Kidney epithelial cell (primary cell): ENCODE measurements around the gene SPRED2. TPM values are rescaled to one million over a fixed set of nuclear protein-coding genes. Genes with fewer than 3 reads are reported as not detected.

ENCODE experiments used
- DNase-seq: peaks from one replicate; pipeline ENCODE4 v3.0.0-alpha.2; 2010; ENCODE audit warnings: low read depth
- H3K27me3 ChIP-seq: 2 replicates; pipeline ENCODE4 v1.6.0; 2011; ENCODE audit warnings: low read length; ENCODE audit not compliant: control insufficient read depth, insufficient read depth
- H3K36me3 ChIP-seq: 2 replicates; pipeline ENCODE4 v1.5.1; 2011; ENCODE audit warnings: low read length; ENCODE audit not compliant: control insufficient read depth, insufficient read depth
- H3K4me3 ChIP-seq: 2 replicates; pipeline ENCODE4 v1.5.1; 2011; ENCODE audit warnings: low read depth, mild to moderate bottlenecking, control low read depth, low read length
- total RNA-seq: library from RNA; depleted of rRNA; stranded (reverse); fragments of >200 nt; gene quantifications from 2 replicates; pipeline ENCODE4 v1.2.3, GENCODE V29; 2015
- TF ChIP-seq, protein P1 (sequence below): IDR thresholded peaks from 2 replicates; pipeline ENCODE4 v1.5.1; 2011; ENCODE audit warnings: mild to moderate bottlenecking, moderate library complexity, low read length, control low read depth, inconsistent platforms; ENCODE audit not compliant: insufficient read depth, poor library complexity, severe bottlenecking

The SPRED2 gene
- total RNA-seq, 1 donor from 2014 or later: 18.4 TPM

GRCh38 chr2:65357959-65358294, 74.5 kb downstream of the SPRED2 start:
- H3K4me3 ChIP-seq: no peak overlapping the region
- no peaks in the 10 kb centered on the region for H3K36me3 ChIP-seq
- no peaks in the 10 kb centered on the region for H3K27me3 ChIP-seq
- DNase-seq: no peak
- TF ChIP-seq, protein P1, sequence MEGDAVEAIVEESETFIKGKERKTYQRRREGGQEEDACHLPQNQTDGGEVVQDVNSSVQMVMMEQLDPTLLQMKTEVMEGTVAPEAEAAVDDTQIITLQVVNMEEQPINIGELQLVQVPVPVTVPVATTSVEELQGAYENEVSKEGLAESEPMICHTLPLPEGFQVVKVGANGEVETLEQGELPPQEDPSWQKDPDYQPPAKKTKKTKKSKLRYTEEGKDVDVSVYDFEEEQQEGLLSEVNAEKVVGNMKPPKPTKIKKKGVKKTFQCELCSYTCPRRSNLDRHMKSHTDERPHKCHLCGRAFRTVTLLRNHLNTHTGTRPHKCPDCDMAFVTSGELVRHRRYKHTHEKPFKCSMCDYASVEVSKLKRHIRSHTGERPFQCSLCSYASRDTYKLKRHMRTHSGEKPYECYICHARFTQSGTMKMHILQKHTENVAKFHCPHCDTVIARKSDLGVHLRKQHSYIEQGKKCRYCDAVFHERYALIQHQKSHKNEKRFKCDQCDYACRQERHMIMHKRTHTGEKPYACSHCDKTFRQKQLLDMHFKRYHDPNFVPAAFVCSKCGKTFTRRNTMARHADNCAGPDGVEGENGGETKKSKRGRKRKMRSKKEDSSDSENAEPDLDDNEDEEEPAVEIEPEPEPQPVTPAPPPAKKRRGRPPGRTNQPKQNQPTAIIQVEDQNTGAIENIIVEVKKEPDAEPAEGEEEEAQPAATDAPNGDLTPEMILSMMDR: no peak

DNA sequence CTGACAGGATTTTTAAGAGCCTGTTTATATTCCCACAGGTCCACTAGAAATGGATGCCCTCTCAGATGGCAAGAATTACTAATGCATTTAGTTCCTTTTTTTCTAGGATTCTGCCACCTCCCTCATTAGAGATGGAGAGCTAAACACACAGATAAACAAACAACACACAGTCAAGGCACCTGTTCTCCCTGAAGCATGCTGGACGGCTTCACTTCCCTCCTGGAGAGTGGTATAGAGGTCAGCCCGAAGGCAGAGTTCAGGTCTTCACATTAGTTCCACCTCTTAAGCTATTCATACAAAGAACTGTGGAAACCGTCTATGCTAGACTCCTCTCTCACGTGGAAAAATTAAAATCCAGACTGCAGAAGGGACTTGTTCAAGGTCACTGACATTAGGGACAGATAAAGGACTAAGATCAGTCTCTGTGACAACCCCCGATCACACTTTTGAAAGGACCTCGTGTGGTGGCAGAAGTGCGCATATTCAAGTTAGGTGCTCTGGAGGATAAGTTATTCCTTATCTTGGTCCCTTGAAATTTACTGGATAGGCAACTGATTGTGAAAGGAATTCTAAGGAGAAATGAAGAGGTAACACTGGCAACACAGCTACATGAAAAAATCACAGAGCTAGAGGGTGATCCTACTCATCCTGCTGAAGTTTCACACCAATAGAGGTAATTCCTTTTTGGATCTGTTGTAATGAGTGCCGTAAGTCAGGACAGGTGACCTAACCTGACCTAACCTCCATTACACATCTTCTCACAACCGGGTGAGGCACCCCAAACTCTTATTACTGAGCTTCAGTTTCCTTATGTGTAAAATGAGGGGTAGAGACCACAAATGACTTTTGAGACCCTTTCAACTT, 75.1 kb downstream of the SPRED2 start:
- H3K27me3 ChIP-seq: no peaks in the 10 kb centered on the region
- no peak overlapping the region for H3K4me3 ChIP-seq
- TF ChIP-seq, protein P1: no peak
- H3K36me3 ChIP-seq: no peaks in the 10 kb centered on the region
- DNase-seq: no peak

- Histone ChIP-seq H3K36me3 (no peaks in the 10 kb centered on the region), H3K27me3 (no peaks in the 10 kb centered on the region), H3K4me3 (no peak overlapping the region)
- TF ChIP-seq, protein P1: no peak
- no peak for DNase-seq
Measured at GRCh38 chr2:65355186-65355831, 77.1 kb downstream of the SPRED2 start.

GRCh38 chr2:65354773-65355172, 77.6 kb downstream of the SPRED2 start:
- H3K4me3 ChIP-seq: no peak overlapping the region
- TF ChIP-seq, protein P1: no peak
- no peak for DNase-seq
- H3K27me3 ChIP-seq: no peaks in the 10 kb centered on the region
- no peaks in the 10 kb centered on the region for H3K36me3 ChIP-seq

DNA sequence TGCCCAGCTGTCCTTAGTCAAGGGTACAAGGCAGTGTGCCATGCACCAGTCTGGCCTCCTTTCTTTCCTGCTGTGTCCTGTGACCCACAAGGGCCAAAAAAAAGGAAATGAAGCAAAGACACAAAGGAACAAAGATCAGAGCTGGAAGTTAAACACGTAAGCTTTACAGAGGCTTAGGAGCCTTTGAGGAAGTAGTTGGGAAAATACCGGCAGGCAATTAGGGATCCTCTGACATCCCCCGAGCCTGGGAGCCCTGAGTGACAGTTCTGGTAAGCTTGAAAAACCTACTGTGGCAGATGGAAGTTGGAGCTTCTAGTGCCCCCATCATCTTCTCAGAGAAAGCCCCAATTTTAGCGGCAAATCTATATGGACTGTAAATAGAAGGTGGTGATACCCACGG, 78.5 kb downstream of the SPRED2 start:
- no peak for DNase-seq
- TF ChIP-seq, protein P1: no peak
- no peak overlapping the region for H3K4me3 ChIP-seq
- no peaks in the 10 kb centered on the region for H3K36me3 ChIP-seq
- H3K27me3 ChIP-seq: no peaks in the 10 kb centered on the region
